Erythroblast (primary cell): ENCODE measurements around the gene EIF2AK3.

Experiments
- GATA1 ChIP-seq: IDR thresholded peaks from 2 replicates; pipeline ENCODE4 v1.6.1; 2011; ENCODE audit warnings: low read depth, mild to moderate bottlenecking, control low read depth, low read length, moderate library complexity
- POLR2A ChIP-seq: IDR thresholded peaks from 2 replicates; pipeline ENCODE4 v1.6.1; 2011; ENCODE audit warnings: mild to moderate bottlenecking, low read length

- TF ChIP-seq POLR2A, result no peak
- TF ChIP-seq GATA1, result no peak
Observed at GRCh38 chr2:88540346-88540745, 86.9 kb downstream of the EIF2AK3 start.
